Adrenal gland (tissue), 12 donors: Measurements from ENCODE around the gene TNFRSF1B. TPM values are rescaled to one million over a fixed set of nuclear protein-coding genes. Genes with fewer than 3 reads are reported as not detected.
A peak's percentile ranks its signal among the peaks of the same experiment; 100 is the strongest.

Source experiments
- DNase-seq, 7 donors: peaks; one replicate each; pipeline ENCODE4 v3.0.0-alpha.2; 2019 to 2020
- H3K27ac ChIP-seq, 5 donors: fragments of 200-600 bp; sonication (generic) in 4 of 5; 1 replicate in 3 of 5; 2 replicates in 2 of 5; pipeline versions ENCODE4 v1.5.1 to v1.8.0; 2016 to 2020; ENCODE audit warnings: mild to moderate bottlenecking in 1 of 5
- H3K27me3 ChIP-seq: fragments of 200-600 bp; 2 replicates; pipeline ENCODE4 v1.8.0; 2021
- H3K36me3 ChIP-seq, 2 donors: fragments of 200-600 bp; replicated peaks in 1 of 2; 1 replicate in 1 of 2; 2 replicates in 1 of 2; pipeline versions ENCODE4 v1.5.1 to v1.8.0; 2018 to 2022
- H3K4me1 ChIP-seq, 2 donors: fragments of 200-600 bp; replicated peaks in 1 of 2; 1 replicate in 1 of 2; 2 replicates in 1 of 2; pipeline versions ENCODE4 v1.5.1 to v1.8.0; 2018 to 2021
- H3K4me3 ChIP-seq, 4 donors: fragments of 200-600 bp; sonication (generic) in 3 of 4; one replicate each; pipeline ENCODE4 v1.5.1; 2016 to 2018
- H3K9me3 ChIP-seq, 3 donors: fragments of 200-600 bp; sonication (generic) in 1 of 3; replicated peaks in 1 of 3; 1 replicate in 2 of 3; 2 replicates in 1 of 3; pipeline versions ENCODE4 v1.5.1 to v1.8.0; 2016 to 2021
- CTCF ChIP-seq, 6 experiments: fragments of 450-650 bp in 4 of 6; fragments of 200-600 bp in 2 of 6; sonication (generic) in 1 of 6; IDR thresholded peaks; 1 replicate in 5 of 6; 2 replicates in 1 of 6; pipeline versions ENCODE4 v1.5.1 to v1.8.0; 2016 to 2021; ENCODE audit warnings: antibody characterized with exemption in 6 of 6, mild to moderate bottlenecking in 2 of 6, moderate library complexity in 1 of 6
- POLR2A ChIP-seq, 2 donors: fragments of 450-650 bp; IDR thresholded peaks; one replicate each; pipeline ENCODE4 v1.6.1; 2017; ENCODE audit warnings: antibody characterized with exemption in 2 of 2, mild to moderate bottlenecking in 2 of 2, moderate library complexity in 1 of 2
- WGBS, 4 donors: extraction: QIAGEN DNeasy Blood & Tissue Kit in 2 of 4; methylation state at CpG; one replicate each; pipeline versions ENCODE4 v1.1.5 to v1.1.7; 2013 to 2017; 5-methylcytosine and 5-hydroxymethylcytosine counted together
- intact Hi-C, 2 donors: fragments of 100-400 bp; cut with DNase I; formaldehyde crosslinking; loops; one replicate each; pipeline versions ENCODE4 v1.14.1 to v1.15.0; 2022 to 2023
- polyA plus RNA-seq, 3 donors: library from polyadenylated mRNA; stranded (reverse); fragments of 200-250 nt in 2 of 3; fragments of 350-450 nt in 1 of 3; fragmentation: Illumina TruSeq in 1 of 3; extraction: RNeasy Lipid Tissue Mini Kit (QIAGEN cat#74804) in 1 of 3; gene quantifications; one replicate each; pipeline ENCODE4 v1.2.3, GENCODE V29; 2013 to 2014
- total RNA-seq, 9 donors: library from RNA; depleted of rRNA in 4 of 9; stranded (reverse); fragments of >200 nt in 4 of 9; fragments of 120-200 nt in 1 of 9; fragmentation: NEBNext Ultra II Directional in 1 of 9; extraction: Animal tissue kit (Norgen Biotek cat#: 25700) in 1 of 9; gene quantifications; one replicate each; pipeline versions ENCODE4 v1.1.0 to v1.2.4, GENCODE V29; 2013 to 2023
- donor health status: healthy with polysubstance abuse.
- donor health status: Bipolar disorder and iron deficiency.
- donor health status: DM: yes; HTN: yes; CAD: no.
- donor health status: DM: no; HTN: no; CAD: no.
- donor health status: DM: no; HTN: no; CAD: no.
- donor health status: DM: yes; HTN: yes; CAD: no.

TNFRSF1B gene
- total and polyA plus RNA-seq, 12 donors = 4.0 to 58.3 (median 32.5) TPM

GRCh38 chr1:12161662-12162458 lies 4.9 kb upstream of the TNFRSF1B start:
- WGBS, 4 donors = 10 to 31% (median 21%) methylated on average over 8 to 9 of the region's 9 CpGs
- peak overlapping the region in 4 of 5 donors; percentile 6 to 89 (median 54) for H3K27ac ChIP-seq
- H3K9me3 ChIP-seq = no peaks in the 10 kb centered on the region
- H3K36me3 ChIP-seq = no peaks in the 10 kb centered on the region
- no peaks in the 10 kb centered on the region for H3K27me3 ChIP-seq
- peaks cover 17 to 30% of the 10 kb centered on the region in 2 donors for H3K4me1 ChIP-seq
- intact Hi-C loops = no loop called here
- DNase-seq = peak; percentile 78 to 96 (median 94)
- H3K4me3 ChIP-seq = no peak overlapping the region
- TF ChIP-seq CTCF (IDR thresholded peaks at IDR 0.05) (no peak), POLR2A (IDR thresholded peaks at IDR 0.05) (no peak)

- peak overlapping the region in 2 of 5 donors; percentile 73 to 89 for H3K27ac ChIP-seq
- DNase-seq = no peak
- no peaks in the 10 kb centered on the region for H3K36me3 ChIP-seq
- H3K4me3 ChIP-seq = no peak overlapping the region
- H3K9me3 ChIP-seq = no peaks in the 10 kb centered on the region
- no peaks in the 10 kb centered on the region for H3K27me3 ChIP-seq
- peaks cover 17 to 30% of the 10 kb centered on the region in 2 donors for H3K4me1 ChIP-seq
- 89 to 99% (median 93%) methylated on average over 7 to 11 of the region's 11 CpGs for WGBS, 4 donors
- TF ChIP-seq POLR2A (IDR thresholded peaks at IDR 0.05) (no peak), CTCF (IDR thresholded peaks at IDR 0.05) (no peak)
- intact Hi-C loops = no loop called here
Observed at GRCh38 chr1:12162459-12163137, 4.2 kb upstream of the TNFRSF1B start.

GRCh38 chr1:12163210-12163609 lies 3.6 kb upstream of the TNFRSF1B start:
- H3K27me3 ChIP-seq = no peaks in the 10 kb centered on the region
- intact Hi-C loops = no loop called here
- 78 to 93% (median 89%) methylated on average over 8 to 9 of the region's 9 CpGs for WGBS, 4 donors

More at GRCh38 chr1:12163210-12163609, 3.6 kb upstream of the TNFRSF1B start:
- TF ChIP-seq CTCF (IDR thresholded peaks at IDR 0.05) = no peak
- no peak for TF ChIP-seq POLR2A (IDR thresholded peaks at IDR 0.05)
- H3K4me1 ChIP-seq = peaks cover 17 to 30% of the 10 kb centered on the region in 2 donors
- no peak overlapping the region for H3K27ac ChIP-seq
- no peak for DNase-seq
- H3K36me3 ChIP-seq = no peaks in the 10 kb centered on the region
- H3K4me3 ChIP-seq = no peak overlapping the region
- no peaks in the 10 kb centered on the region for H3K9me3 ChIP-seq
